ENCODE measurements around the gene CIRBP.
"Not testable (repeated sequence)": the region's sequence is repeated elsewhere in the genome, so short reads cannot be mapped to it uniquely, and the experiment has no call there.

Gene CIRBP

DNA sequence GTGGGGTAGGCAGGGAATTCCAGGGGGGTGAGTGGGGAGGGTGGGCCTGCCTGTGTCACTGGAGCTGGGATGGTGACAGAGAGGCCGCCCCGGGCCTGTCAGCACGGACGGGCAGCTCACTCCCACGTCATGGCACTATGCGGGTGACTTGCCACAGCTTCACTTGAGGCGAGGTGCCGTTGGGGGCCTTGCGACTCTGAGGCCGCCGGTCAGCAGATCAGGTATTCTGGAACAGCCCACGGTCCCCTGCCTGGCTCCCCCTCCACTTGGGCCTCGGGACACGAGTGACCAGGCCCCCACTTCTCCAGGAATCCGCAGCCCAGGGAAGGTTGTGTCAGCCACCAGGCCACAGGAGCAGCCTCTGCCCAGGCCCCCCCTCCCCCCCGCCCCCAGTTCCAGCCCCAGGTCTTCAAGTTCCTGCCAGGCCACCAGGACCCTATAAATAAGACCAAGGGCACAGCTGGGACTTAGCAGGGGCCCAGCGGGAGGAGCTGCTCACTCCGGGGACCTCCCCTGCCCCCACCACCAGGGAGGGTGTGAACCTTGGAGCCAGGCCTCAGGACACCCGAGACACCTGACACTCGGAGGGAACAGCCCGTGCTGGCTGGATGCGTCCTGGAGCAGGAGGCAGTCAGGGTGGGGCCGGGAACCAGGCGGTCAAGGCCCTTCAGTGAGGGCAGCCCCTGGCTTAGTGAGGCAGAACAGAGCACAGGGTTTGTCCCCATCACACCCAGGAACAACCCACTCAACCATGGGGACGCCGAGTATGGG, 23.5 kb upstream of the CIRBP start:
- no peak for DNase-seq

DNA sequence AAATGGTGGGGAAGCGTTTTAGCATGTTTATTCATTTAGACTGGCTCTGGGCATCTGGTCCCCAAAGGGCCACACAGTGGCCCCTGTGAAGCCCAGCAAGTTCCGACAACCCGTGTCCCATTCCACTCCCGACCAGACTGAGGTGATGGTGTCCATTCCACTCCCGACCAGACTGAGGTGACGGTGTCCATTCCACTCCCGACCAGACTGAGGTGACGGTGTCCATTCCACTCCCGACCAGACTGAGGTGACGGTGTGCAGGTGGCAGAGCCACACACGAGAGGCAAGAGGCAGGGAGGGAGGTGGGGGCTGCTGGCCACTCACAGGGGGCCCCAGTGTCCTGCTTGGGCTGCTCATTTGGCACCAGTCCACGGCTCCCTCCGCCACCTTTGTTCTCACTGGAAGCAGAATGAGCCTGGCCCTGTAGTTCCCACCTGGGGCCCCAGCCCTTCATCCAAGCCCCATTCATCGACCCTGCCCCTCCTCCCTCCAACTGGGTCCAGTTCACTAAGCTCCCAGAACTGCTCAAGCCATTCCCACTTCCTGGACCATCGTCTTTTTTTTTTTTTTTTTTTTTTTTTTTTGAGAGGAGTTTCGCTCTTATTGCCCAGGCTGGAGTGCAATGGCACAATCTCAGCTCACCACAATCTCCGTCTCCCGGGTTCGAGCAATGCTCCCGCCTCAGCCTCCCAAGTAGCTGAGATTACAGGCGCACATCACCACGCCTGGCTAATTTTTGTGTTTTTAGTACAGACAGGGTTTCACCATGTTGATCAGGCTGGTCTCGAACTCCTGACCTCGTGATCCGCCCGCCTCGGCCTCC, 22.7 kb upstream of the CIRBP start:
- DNase-seq = not testable (repeated sequence)

GRCh38 chr19:1247748-1248138, 21.4 kb upstream of the CIRBP start:
- DNase-seq = no peak

DNA sequence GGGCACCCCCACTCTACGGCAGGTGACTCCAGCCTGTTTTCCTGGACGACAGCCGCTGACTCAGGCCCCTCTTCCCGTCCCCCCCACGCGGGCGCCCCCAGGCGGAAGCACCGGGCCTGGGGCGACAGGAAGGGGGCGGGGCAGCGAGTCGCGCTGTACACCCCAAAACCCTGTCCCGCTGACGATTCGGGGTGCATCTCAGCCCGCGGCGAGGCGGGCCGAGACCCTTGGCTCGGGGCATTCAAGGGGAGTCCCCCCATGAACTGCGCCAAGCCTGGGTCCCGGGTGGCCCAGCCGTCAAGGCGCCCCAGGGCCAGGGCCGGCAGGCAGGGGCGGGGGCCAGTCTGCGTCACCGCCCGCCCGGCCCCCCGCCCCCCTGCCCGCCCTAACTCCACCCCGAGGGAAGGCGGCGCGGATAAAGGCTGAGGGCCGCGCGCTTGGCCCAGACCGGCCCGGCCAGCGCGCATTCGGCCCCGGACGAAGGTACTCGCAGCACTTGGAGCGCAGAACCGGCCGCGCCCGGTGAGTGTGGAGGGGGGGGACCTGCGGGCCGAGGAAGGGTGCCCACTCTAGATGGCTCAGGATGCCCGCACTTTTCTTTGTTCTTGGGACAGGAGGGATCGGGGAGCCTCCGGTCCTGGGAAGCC, 20.9 kb upstream of the CIRBP start, which contains the start of gene MIDN:
MIDN (plus strand) TSS at position 445 of the 647 bp plus-strand sequence. CDS start 1,714 bp downstream, outside the sequence.
- peak; percentile 78 for DNase-seq

DNA sequence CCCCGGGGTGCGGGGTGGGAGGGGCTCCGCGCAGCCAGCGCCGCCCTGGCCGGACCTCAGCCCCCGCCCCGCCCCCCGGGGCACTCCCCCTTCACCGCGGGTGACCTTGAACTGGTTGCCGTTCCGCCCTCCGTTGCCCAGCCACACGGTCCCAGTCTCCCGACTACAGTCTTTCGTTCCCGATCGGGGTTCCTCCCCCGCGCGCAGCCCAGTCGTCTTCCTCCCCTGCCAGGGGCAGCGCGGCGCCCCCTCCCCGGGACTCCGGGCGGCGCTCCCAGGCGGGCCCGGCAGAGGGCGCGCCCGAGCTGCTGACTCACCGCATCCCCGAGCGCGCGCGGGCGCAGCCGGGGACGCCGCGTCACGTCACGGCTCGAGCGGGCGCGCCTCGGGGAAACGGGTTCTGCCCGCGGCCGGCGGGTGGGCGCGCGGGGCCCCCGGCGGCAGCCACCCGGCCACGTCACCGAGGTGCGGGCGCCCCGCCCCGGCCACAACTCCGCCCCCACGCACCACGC, 20.3 kb upstream of the CIRBP start:
- DNase-seq = peak; percentile 85

DNA sequence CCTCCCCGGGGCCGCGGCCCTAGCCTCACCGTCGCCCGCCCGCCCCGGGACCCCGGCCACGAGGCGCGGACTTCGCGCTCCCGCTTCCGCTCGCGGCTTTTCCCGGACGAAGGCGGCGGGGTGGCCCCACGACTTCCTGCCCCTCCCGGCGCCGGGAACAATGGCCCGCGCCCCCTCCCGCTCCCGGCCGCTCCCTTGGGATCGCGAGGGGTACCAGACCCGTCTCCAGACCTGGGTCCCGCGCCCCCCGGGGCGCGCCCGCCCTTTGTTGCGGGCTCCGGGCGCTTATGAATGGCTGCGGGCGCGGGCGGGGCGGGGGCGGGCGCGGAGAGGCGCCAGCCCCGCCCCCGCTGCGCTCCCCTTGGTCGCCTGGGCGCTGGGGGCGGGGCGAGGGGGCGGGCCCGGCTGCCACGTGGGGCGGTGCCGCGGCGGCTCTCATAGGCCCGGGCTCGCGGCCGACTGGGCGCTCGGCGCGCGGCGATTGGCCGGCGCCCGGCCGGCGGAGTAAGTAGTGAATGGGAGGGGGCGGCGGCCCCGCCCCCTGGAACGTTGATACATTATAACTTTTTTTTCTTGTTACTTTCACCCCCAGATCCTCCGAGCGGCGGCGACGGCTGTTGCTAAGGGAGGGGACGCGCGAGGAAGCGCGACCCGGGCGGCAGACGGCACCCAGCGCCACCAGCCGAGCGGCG, 19.7 kb upstream of the CIRBP start:
- DNase-seq = peak; percentile 96

DNA sequence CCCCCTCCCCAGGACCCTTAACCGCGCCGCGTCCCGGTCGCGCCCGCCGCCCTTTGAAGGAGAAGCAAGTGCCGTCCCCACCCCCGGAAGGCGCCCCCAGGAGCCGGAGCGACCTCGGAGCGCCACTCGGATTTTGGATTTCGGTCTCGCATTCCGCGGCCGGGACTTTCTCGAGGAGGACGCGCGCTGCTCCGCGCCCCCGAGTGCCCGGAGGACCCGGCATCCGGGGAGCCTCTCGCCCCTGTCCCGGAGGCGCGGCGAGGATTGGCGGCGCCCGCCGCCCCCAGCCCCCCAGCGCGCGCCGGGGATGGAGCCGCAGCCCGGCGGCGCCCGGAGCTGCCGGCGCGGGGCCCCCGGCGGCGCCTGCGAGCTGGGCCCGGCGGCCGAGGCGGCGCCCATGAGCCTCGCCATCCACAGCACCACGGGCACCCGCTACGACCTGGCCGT, 19.1 kb upstream of the CIRBP start:
- DNase-seq = no peak

DNA sequence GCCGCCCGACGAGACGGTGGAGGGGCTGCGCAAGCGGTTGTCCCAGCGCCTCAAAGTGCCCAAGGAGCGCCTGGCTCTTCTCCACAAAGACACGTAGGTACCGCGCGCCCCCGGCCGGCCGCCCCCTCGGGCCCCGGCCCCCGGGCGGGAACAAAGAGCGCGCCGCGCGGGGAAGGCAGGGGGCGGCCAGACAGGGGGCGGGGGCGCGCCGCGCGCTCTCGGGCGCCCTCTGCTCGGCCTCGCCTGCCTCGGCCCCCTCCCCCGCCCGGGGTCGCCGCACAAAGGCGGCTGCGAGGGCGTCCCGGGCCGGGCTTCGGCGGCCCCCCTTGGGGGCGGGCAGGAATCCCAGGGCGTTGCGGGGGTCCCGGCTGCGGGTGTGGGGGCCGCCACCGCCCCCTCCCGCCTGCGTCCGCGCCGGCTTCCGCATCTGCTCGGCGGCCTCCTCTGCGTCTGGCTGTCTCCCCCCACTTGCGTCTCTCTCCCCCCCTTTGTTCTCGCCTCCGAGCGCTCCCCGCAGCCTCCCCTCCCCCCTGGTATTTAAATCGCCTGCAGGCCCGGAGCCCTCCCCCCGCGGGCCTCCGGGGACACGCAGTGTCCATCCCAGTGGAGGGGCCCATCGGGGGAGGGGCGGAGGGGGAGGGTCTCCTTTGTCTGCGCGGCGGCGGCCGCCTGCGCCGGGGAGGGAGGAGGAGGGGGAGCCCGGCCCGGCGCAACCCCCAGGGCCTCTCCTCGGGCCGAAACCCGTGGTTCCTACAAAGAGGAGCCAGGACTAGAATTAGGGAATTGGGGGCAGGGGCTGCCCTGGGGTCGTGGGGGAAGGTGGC, 18.5 kb upstream of the CIRBP start:
- peak; percentile 66 for DNase-seq

GRCh38 chr19:1251330-1252220, 17.6 kb upstream of the CIRBP start:
- DNase-seq = peak; percentile 58

- peak; percentile 87 for DNase-seq
These were observed 16.8 kb upstream of the CIRBP start for GRCh38 chr19:1252221-1252820.

GRCh38 chr19:1252821-1253513, 16.2 kb upstream of the CIRBP start:
- peak; percentile 87 for DNase-seq

GRCh38 chr19:1253514-1254080, 15.5 kb upstream of the CIRBP start:
- no peak for DNase-seq

DNA sequence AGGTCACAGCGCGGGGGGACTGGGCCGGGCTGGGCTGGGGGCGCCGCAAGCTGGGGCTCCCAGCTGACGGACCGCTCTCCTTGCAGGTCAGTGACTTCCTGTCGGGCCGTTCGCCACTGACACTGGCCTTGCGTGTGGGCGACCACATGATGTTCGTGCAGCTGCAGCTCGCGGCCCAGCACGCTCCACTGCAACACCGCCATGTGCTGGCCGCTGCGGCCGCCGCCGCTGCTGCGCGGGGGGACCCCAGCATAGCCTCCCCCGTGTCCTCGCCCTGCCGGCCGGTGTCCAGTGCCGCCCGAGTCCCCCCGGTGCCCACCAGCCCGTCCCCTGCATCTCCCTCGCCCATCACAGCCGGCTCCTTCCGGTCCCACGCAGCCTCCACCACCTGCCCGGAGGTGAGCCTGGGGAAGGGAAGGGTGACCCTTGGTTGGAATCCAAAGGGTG, 15.0 kb upstream of the CIRBP start:
- DNase-seq = no peak

DNA sequence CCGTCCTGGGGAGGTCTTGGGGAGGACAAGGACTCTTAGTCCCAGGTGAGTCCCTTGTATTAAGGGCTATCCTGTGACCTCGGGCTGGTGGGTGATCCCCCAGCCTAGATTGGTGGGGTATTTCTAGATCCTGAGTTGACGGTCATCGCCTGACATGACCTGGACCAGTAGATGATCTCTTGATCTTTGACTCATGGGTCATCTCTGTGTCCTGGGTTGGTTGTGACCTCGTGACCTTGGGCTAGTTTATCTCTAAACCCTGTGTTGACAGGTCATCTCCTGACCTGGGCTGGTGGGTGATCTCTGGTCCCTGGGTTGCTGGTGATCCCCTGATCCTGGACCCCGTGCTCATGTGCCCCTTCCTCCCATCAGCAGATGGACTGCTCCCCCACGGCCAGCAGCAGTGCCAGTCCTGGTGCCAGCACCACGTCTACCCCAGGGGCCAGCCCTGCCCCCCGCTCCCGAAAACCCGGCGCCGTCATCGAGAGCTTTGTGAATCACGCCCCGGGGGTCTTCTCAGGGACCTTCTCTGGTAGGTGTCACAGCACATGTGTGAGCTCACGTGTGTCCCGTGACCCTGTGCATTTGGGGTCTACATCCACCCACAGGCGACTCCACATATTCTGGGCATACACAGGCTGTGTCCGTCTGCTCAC, 14.5 kb upstream of the CIRBP start:
- DNase-seq = no peak

DNA sequence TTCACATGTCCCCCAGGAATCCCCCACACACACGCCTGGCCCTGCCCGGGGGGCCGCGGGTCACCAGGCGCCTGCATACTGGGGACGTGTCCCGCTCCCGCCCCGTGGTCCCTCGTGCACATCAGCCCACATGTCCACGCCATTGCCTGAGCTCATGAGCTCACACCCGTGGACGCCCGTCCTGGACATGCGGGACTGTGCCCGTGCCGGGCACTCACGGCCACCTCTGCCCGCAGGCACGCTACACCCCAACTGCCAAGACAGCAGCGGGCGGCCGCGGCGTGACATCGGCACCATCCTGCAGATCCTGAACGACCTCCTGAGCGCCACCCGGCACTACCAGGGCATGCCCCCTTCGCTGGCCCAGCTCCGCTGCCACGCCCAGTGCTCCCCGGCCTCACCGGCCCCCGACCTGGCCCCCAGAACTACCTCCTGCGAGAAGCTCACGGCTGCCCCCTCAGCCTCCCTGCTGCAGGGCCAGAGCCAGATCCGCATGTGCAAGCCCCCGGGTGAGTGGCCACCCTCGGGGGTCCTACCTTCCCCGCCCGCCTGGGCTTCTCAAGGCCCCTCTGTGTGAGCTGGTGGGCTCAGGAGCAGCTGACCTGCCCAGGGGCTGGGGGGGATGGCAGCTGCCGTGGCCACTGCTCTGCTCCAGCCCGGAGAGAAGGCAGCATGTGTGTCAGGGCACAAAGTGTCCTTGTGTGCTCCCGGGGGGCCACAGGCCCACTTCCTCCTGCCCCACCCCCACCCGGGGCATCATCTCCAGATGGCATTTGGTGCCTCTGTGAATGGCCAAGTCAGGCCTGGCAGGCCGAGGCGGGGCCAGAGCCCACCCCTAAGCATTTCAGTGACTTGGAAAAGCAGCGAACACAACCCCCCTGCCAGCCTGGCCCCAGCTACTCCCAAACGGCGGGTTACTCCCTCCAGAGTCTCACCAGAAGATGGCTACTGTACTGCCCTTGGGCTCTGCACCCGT, 13.7 kb upstream of the CIRBP start:
- DNase-seq = no peak

GRCh38 chr19:1256646-1257474, 12.3 kb upstream of the CIRBP start:
- DNase-seq = no peak
